ENCODE data around the gene MGMT. TPM values are rescaled to one million over a fixed set of nuclear protein-coding genes. Genes with fewer than 3 reads are reported as not detected.

MGMT gene
- total RNA-seq, 3 donors from 2014 or later, result 15.4 to 17.5 (median 16.3) TPM

- ATAC-seq (no peak), DNase-seq (peak in 1 of 3 donors; percentile 10)
- TF ChIP-seq CTCF (IDR thresholded peaks at IDR 0.05), result no peak
- Histone ChIP-seq H3K9me3 (peaks cover 8% of the 10 kb centered on the region), H3K4me1 (ENCODE audit: low read depth) (no peaks in the 10 kb centered on the region), H3K36me3 (ENCODE audit: low read depth) (no peaks in the 10 kb centered on the region), H3K4me3 (no peak overlapping the region)
- intact Hi-C loops (cut with DNase I, micrococcal nuclease), result no loop called here
Observed at GRCh38 chr10:129743738-129744133, 276.7 kb downstream of the MGMT start.

GRCh38 chr10:129744134-129745111 is 277.4 kb downstream of the MGMT start:
- DNase-seq, result peak in 1 of 3 donors; percentile 29
- Histone ChIP-seq H3K4me1 (ENCODE audit: low read depth) (no peaks in the 10 kb centered on the region), H3K9me3 (peaks cover 15% of the 10 kb centered on the region), H3K4me3 (no peak overlapping the region), H3K36me3 (ENCODE audit: low read depth) (no peaks in the 10 kb centered on the region)
- peak; percentile 13 for ATAC-seq
- intact Hi-C loops (cut with DNase I, micrococcal nuclease), result no loop called here
- no peak for TF ChIP-seq CTCF (IDR thresholded peaks at IDR 0.05)

- intact Hi-C loops (cut with DNase I, micrococcal nuclease), result no loop called here
- H3K36me3 ChIP-seq (ENCODE audit: low read depth), result no peaks in the 10 kb centered on the region
- DNase-seq, result peak in 1 of 3 donors; percentile 15
- no peaks in the 10 kb centered on the region for H3K4me1 ChIP-seq (ENCODE audit: low read depth)
- H3K4me3 ChIP-seq, result no peak overlapping the region
- H3K9me3 ChIP-seq, result peaks cover 18% of the 10 kb centered on the region
- no peak for TF ChIP-seq CTCF (IDR thresholded peaks at IDR 0.05)
- ATAC-seq, result no peak
Observed at GRCh38 chr10:129745186-129745750, 278.2 kb downstream of the MGMT start.

DNA sequence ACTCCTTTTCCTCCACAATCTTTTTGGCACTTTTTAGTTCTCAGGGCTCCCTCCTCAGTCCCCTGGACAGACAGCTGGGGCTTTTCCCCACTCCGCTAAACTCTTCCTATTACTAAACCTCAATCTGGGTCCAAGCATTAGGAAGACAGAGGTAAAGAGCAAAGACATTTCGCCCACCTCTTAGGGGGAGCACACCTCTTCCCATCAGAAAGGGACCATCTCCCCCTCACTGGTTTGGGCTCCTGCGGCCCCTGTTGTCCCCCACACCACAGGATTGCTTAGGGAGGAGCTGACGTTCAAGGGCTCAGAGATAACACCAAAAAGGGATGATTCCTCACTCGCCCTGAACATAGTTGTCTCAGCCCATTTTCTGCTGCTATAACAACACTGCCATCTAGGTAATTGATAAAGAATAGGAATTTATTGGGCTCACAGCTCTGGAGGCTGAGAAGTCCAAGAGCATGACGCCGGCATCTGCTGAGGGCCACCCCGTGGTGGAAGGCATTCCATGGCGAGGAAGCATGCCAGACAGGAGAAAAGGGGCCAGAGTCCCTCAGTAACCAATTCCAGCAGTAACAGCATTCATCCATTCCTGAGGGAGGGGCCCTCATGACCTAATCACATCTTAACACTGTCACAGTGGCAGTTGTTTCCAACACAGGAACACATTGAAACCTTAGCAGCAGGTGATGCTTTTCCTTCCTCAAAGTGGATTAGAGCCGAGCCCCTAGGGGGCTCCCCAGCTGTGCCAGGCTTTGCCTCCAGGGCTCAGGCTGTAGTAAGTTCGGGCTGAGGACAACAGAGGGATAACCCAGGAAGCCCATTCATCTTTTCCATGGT is 287.4 kb downstream of the MGMT start:
- intact Hi-C loops (cut with DNase I, micrococcal nuclease), result no loop called here
- peaks cover 14% of the 10 kb centered on the region for H3K9me3 ChIP-seq
- DNase-seq, result peak in 1 of 3 donors; percentile 4
- H3K4me3 ChIP-seq, result no peak overlapping the region
- no peak for TF ChIP-seq CTCF (IDR thresholded peaks at IDR 0.05)
- no peaks in the 10 kb centered on the region for H3K4me1 ChIP-seq (ENCODE audit: low read depth)
- ATAC-seq, result no peak
- no peaks in the 10 kb centered on the region for H3K36me3 ChIP-seq (ENCODE audit: low read depth)

DNA sequence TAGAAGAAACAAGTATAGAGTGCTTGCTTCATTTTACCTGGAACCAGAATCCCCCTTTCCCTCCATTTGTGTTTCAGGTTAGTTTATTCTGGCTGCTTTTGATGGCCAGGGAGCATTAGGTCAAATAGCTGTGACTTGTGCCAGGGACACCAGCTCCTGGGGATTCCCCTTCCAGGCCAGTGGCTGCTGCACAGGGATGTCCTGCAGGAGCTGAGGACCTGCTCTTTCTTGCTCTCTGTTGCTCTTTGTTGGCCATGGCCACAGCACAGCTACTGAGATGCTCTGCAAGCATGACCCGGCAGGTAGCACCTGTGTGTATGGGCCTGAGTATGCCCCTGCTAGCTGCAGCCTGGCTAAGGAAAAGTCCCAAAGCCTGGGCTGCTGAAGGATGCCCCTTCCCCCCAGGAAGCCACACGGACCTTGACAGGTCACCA is 288.1 kb downstream of the MGMT start:
- peaks cover 11% of the 10 kb centered on the region for H3K9me3 ChIP-seq
- TF ChIP-seq CTCF (IDR thresholded peaks at IDR 0.05), result no peak
- H3K36me3 ChIP-seq (ENCODE audit: low read depth), result no peaks in the 10 kb centered on the region
- H3K4me3 ChIP-seq, result no peak overlapping the region
- DNase-seq (no peak), ATAC-seq (no peak)
- H3K4me1 ChIP-seq (ENCODE audit: low read depth), result no peaks in the 10 kb centered on the region
- intact Hi-C loops (cut with DNase I, micrococcal nuclease), result no loop called here

All from mucosa of descending colon (tissue), 3 donors.